GM21825 (cell line): ENCODE data around the gene AUTS2.

Source experiments
- ATAC-seq: cut with Tn5 transposase; IDR thresholded peaks from one replicate; pipeline ENCODE4 v1.9.1; 2021; ENCODE audit warnings: mild to moderate bottlenecking, moderate library complexity; ENCODE audit not compliant: unreplicated experiment

AUTS2 gene

DNA sequence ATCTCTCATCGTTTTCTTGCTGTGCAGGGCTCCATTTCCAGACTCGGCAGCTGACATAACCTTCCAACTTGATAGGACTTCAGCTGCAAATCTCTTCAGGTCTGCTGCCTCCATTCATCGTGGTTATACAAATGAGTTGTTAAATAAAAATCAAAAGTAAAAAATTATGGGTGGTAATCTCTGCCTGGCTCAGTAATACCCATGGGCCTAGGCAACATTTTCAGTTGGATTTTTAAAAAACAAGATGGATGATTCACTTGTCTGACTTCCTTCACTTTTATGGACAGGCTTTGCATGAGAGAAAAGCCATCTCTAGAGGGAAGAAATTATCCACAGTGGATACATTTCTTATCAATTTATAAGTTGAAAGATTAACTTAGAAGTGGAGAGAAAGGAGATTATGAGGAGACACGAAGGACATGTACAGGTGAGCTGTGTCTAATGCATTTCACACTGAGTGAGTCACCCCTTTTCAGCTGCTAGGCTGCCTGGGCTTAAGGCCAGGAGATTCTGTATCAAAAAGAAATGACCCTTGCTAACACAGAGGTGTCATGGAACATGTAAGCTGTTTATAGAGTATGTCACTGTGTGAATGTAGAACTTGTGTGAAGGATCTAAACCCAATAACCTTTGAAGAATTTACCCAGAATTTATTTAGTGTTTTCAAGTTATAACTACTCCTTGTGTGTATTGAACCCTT lies 495.1 kb downstream of the AUTS2 start:
- ATAC-seq = no peak

DNA sequence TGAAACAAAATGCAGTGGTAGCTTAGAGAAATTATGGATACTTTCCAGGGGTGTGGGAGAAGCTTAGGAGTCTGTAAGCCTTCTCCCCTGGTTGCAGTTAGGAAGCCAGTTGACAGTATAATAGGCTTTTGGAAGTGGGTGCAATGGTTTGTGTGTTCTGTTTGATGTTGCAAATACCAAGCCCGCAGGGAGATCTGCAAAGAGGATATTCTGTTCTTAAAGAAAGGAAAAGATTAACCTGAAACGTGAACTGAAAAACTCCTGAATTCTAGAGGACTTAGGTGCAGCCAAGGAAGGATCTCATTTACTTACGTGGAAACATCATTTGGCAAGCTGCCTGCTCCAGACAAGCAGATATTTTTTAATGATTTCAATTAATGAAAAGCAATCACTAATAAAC lies 496.6 kb downstream of the AUTS2 start:
- no peak for ATAC-seq

GRCh38 chr7:70097645-70098044 lies 499.4 kb downstream of the AUTS2 start:
- no peak for ATAC-seq

DNA sequence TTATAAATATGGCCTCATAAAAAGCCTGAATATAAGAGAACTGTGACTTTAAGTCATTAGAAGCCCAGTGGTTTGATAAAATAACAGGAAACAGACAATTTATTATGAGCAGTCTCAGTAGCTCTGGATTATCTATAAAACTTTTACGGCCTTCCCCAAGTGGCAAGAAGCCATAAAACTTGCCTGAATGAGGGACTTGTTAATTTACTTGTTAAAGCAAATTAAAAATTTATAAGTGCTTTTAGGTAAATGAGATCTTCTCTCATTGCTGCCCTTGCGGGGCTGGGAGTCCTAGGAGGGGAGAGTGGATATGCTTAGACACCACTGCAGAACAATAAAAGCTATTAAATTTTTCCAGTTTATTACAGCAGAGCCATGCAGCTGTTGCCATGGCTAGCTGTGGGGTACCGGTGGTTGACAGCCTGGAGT lies 499.9 kb downstream of the AUTS2 start:
- no peak for ATAC-seq

DNA sequence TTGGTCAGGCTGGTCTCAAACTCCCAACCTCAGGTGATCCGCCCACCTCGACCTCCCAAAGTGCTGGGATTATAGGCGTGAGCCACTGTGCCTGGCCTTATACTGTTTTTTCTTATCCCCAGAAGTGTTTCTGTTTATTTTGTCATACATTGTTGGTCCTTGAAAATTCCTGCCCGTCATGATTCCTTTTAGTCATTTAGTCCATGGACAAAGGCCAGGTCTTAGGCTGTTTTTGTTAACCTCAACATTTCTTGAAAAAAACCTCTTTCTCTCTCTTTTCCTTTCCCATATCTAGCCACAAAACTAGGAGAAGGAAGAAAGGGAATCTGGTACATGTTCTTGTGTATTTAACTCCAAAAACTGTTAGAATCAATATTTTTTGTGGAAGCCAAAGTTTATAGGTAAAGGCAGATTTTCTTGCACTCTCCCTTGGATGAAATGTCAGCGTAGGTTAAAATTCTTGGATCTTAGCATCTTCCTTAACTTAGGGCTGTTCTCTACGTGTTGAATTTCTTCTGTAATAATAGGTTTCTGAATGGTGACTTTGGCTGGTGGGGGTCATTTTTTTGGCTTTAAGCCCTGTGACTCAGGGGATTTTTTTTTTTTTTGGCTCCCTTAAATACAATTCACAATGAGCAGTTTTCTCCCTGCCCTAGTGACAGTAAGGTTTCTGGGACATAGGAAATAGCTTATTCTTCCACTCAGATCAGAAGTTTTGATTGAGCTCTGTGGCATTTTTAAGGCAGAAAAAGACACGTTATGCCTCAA lies 500.8 kb downstream of the AUTS2 start:
- no peak for ATAC-seq

DNA sequence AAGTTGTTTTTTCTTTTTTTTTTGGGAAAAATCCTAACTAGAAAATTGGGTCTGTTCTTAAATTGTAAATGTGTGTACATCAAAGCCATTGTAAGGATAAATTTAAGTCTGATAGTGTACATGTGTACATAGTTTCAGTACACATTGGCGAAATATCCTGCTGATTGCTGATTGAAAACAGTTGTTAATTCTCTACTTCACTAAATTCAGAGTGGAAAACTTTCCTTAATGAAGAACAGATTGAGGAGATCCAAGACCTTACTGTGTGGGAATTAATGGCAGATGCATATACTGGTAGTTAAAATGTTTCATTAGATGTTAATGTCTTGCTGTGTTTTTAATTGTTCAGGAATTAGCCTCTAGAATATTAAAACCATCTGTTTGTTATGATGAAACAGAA lies 506.0 kb downstream of the AUTS2 start:
- no peak for ATAC-seq

DNA sequence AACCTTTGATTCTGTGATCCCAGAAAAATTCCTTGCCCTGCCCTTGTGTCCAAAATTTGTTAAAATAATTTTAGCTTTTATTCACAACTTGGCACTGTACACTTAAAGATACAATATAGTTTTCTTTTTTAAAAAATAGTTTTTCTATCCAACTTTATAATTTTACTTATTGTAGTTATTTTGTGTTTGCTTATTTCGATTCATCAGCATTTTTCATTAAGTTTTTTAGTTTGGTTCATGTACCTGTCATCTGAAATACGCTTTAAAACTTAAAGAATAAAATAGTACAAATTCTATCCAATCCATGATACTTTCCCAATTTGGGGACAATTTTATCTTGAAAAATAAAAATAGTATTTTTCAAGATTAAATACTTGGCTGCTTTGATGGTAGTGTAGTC lies 514.8 kb downstream of the AUTS2 start:
- ATAC-seq = no peak

DNA sequence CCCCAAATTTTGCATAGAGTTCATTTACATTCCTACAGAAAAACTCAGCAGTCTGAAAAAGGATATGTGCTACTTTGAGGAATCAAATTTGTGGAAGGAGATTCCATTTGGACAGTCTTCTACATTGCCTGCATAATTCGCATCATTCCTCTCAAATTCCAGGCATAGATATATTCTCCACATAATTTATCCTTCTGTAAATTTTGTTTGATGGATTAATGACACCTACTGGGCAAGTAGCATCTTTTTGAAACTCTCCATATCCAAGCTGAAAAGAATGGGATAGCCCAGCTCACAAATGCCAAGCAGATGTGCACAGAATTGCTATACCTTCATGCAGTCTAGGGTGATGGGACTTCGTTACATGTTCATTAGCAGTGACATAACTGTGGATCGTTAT lies 515.3 kb downstream of the AUTS2 start:
- no peak for ATAC-seq

GRCh38 chr7:70114806-70115205 lies 516.5 kb downstream of the AUTS2 start:
- no peak for ATAC-seq

DNA sequence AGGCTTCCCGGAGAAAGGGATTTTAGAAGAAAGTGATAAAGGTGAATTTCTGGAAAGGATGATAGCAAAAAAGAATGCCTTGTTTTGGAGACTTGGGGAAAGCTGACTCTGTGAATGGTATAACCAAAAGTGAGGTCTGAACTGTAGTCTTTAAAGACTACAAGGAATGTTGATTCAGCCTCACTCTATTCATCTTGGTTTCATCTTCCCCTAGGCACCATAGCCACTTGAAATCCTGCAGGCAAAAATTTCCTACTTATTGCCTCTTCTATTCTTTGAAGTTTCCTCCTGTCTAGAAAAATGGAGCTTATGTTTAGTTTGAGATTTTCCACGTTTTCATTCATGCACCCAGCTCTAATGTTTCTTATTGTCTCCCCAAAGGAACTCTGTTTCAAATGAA lies 518.0 kb downstream of the AUTS2 start:
- no peak for ATAC-seq

DNA sequence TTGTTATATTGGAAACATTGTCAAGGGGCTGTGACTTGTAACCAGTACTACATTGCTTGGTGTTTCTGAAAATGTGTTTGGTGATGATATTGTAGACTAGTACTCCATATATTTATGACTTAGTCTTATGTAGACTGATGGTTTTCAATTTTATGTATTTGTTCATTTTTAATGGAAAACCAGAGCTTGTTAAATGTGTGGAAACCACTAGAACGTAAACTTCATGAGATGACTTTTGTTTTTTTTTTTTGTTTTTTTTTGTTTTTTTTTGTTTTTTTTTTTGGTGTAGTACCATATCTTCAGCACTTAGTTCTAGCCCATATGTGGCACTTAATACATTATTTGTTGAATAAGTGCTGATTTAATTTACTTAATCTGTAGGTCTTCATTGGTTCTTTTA lies 518.6 kb downstream of the AUTS2 start:
- ATAC-seq = no peak

- ATAC-seq = no peak
These were observed 522.6 kb downstream of the AUTS2 start for GRCh38 chr7:70120851-70121250.

- no peak for ATAC-seq
These were observed 533.5 kb downstream of the AUTS2 start for GRCh38 chr7:70131817-70132216.

GRCh38 chr7:70132226-70132851 lies 534.1 kb downstream of the AUTS2 start:
- no peak for ATAC-seq

- no peak for ATAC-seq
These were observed 534.8 kb downstream of the AUTS2 start for GRCh38 chr7:70132852-70133690.

DNA sequence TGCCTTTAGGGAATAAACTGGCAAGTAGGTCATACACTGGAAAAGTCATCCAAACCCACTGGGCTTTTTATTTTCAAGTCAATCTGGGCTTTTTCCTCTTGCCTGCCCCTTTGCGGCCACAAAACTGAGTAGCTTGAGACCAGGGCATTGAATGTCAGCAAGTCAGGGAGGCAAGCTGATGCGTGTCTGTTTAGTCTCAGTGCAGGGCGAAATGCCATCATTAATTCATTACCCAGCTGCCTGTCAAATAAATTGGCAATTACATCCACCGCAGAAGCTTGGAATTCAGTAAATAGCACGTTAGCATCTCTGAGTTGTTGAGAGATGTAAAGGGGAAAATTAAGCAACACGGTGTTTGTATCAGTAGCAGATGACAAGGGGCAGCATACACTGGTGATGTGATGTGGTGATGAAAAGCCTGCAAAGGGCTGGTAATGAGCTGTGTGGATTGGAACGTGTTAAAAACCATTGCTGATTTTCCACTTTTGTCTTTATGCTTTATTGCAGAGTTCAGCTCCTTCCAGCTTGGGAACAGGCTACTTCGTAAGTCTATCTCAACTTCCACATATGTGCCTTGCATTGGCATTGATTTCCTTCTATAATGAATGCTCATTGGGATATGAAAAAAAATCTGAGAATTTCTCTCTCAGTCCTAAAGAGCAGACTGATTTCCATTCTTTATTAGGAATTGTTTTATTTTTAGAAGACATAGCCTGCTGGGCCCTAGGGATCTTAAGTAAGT lies 535.9 kb downstream of the AUTS2 start:
- ATAC-seq = no peak

GRCh38 chr7:70135656-70136055 lies 537.4 kb downstream of the AUTS2 start:
- ATAC-seq = no peak

DNA sequence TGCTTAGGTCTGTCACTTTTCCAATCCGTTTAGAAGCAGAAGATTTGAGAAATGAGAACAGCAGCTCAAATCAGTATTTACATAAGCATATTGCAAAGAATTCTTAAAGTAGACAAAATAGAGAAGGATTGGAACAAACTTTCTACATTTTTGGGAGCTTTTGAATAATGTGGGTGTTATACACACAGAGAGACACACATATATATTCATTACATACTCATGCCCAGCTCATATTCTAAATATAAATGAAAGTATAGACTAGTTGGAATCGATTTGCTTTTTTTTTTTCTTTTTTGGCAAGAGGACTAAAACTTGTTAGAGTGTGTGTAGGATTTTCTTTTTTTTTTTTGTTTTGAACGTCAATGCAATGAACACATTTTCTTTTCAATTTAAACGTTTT lies 538.9 kb downstream of the AUTS2 start:
- no peak for ATAC-seq

- ATAC-seq = no peak
These were observed 544.1 kb downstream of the AUTS2 start for GRCh38 chr7:70142247-70142932.
